Hematopoietic multipotent progenitor cell treated with erythropoietin and hydrocortisone succinate and interleukin-3 and kit ligand, for 4 days (in vitro differentiated cells): ENCODE data around the gene CHMP3.
A peak's percentile ranks its signal among the peaks of the same experiment; 100 is the strongest.
"Not testable (repeated sequence)": the region's sequence is repeated elsewhere in the genome, so short reads cannot be mapped to it uniquely, and the experiment has no call there.

Source experiments
- DNase-seq: peaks from one replicate; pipeline ENCODE4 v3.0.0-alpha.2; 2015

CHMP3 gene

DNA sequence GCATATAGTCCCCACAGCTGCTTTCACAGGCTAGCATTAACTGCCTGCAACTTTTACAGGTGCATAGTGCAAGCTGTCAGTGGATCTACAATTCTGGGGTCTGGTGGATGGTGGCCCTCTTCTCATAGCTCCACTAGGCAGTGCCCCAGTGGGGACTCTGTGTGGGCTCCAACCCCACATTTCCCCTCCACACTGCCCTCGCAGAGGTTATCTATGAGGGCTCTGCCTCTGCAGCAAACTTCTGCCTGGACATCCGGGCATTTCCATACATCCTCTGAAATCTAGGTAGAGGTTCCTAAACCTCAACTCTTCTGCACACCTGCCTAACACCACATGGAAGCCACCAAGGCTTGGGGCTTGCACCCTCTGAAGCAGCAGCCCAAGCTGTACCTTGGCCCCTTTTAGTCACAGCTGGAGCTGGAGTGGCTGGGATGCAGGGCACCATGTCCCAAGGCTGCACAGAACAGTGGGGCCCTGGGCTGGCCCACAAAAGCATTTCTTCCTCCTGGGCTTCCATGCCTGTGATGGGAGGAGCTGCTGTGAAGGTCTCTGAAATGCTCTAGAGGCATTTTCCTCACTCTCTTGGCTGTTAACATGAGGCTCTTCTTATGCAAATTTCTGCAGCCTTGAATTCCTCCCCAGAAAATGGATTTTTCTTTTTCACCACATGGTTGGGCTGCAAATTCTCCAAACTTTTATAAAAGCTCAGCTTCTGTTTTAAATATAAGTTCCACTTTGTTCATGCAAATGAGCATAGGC lies 62.7 kb downstream of the CHMP3 start:
- peak; percentile 11 for DNase-seq

- DNase-seq, result no peak
Measured at GRCh38 chr2:86499326-86499725, 63.9 kb downstream of the CHMP3 start.

DNA sequence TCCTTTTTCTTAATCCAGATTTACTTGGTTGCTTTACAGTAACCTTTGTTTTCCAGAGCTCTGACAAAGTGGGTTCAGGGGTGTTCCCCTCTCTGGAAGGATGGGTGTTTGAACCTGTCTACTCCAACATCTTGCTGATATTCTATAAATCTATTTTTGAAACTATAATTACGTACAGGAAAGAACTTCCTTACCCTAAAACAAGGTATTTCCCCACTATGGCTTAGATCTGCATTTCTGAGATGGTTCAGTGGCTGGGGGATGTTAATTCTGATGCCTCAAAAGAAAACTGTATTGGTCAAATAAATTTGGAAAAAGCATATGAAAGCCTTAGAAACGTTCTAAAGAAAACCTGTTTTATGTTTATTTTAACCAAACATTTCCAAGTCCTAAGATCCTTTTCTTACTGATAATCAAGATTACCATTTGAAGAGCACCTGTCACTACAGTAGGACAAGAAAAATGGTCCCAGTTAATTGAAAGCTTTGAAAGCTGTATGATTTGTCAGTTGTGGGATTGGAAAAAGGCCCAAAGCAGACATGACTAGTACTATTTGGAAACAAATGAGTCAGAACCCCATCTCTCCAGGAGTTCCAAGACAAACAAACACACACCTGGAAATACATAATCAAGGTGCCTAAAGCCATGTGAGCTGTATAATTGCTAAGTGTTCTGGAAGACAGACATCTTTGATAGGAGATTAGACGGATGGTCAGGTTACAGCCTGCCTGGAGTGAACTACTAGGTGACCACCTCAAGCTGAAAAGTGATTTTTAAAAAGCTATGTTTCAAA lies 64.6 kb downstream of the CHMP3 start:
- no peak for DNase-seq

DNA sequence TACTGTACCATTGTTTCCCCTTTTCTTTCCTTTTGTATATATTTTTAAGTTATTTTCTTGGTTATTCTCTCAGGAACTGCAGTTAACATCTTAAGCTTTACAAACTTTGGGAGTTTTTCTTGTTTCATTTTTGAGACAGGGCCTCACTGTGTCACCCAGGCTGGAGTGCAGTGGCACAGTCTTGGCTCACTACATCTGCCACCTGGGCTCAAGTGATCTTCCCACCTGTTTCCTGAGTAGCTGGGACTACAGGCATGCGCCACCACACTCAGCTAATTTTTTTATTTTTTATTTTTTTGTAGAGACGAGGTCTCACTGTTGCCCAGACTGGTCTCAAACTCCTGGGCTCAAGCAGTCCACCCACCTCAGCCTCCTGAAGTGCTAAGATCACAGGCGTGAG lies 66.9 kb downstream of the CHMP3 start:
- not testable (repeated sequence) for DNase-seq

DNA sequence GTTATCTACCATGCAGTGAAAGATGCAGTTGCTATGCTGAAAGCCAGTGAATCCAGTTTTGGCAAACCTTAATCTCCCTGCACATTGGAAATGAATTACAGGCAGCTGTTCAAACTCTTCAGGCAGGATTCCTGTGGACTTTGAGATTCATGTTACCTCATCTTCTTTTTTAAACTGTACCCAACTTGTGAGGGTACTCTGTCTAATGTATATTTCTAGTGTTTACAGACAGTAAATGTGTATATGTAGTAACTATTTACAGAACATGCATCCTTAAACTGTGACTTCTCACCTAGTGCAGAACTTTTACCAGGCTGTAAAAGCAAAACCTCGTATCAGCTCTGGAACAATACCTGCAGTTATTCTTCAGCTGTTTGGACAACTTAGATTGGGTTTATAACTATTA lies 71.2 kb downstream of the CHMP3 start:
- no peak for DNase-seq

- DNase-seq, result no peak
Measured at GRCh38 chr2:86491088-86491487, 72.2 kb downstream of the CHMP3 start.

DNA sequence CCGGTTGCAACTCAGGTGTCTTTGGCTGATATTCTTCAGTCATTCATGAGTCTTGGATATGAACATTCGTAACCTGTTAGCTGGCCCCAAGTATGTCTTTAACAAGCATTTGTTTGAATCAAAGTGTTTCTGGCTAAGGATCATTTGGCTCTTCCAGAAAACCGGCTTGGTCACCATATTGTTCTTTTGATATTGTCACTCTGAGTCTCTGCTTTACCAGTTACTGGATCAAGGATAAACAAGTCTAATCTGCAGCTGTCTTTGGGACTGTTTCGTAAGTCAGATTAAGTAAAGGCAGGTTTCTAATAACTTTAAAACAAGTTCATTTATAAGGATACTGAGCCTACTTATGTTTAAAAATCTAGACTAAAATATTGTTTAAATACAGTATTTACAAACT lies 73.0 kb downstream of the CHMP3 start:
- DNase-seq, result no peak

- DNase-seq, result no peak
Measured at GRCh38 chr2:86489542-86489941, 73.7 kb downstream of the CHMP3 start.

DNA sequence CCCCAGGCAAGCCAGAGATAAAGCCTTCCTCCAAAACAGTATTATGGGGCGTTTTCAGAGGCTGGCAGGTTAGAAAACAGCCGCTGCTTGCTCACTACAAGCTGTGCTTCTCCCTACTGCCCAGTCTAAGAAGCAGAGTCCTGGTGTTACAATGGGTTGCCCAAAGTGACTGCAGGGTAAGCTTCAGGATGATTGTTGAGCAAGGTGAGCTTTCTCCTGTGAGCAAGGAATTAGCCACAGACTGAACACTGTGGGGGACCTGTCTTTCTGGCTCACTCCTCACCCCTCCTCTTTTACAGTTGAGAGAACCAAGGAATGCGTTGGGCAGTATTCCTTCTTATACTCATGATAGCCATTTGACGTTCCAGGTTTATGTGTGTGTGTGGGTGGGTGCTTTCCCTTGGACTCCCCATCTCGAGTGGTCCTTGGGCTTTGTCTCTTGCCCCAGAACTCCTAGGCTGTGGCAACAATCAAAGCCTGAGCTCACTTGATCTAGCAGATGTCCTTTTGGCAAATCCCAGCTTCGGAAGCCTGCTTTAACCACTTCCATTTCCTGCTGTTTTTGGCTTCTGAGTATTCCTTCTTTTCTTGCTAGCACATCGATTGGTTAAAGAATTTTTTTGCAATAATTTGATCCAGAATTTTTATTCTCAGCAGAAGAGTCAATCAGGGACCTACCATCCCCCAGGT lies 74.5 kb downstream of the CHMP3 start:
- no peak for DNase-seq

- DNase-seq, result peak; percentile 16
Measured at GRCh38 chr2:86487062-86487461, 76.2 kb downstream of the CHMP3 start.

DNA sequence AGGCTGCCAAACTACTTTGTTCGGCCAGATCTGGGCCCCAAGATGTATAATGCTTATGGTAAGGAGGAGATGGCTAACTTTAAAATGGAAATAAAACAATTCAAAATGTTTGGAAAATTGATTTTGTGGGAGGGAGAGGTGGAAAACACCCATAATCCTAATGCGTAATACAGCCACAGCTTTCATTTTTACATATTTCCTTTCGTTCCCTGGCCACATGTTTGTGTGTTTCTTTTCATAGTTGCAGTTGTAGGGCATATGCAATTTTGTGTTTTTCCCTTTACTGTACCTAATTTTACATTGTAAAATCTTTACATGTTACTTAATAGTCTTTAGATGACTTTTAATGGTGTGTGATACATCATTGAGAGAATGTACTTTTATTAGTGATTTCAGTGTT lies 77.4 kb downstream of the CHMP3 start:
- no peak for DNase-seq

DNA sequence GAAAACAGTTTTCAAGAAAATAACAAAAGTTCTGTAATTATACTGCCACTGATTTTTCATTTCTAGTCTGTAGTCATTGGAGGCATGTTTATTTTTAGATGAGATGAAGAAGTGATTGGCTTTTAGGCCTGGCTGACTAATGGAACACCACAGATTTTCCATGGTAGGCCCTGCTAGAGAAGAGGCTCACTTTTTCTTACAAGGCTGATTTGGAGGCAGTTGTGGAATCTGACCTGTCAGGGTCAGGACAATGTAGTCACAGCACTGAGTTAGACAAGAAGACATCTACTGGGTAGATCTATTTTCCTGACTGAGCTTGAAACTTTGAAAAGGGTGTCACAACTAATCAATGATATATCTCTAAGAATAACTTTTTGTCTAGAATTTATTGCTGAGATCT lies 78.1 kb downstream of the CHMP3 start:
- DNase-seq, result no peak

DNA sequence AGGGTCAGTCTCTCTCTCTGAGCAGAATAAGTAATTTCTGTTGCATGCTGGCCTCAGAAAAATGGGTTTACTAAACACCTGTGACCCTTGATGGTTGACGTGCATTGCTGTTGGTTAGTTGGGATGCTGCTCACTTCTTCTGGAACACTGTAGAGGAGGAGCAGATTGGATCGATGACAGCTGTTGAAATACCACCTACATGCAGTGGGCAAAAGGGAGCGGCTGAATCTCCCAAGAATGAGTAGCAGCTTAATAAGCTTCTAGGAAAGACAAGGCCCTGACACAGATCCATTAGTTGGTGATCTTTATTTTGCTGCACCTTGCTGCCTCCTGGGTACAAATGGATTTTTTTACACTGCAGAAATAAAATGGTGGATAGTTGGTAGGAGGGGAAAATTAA lies 78.9 kb downstream of the CHMP3 start:
- DNase-seq, result no peak

DNA sequence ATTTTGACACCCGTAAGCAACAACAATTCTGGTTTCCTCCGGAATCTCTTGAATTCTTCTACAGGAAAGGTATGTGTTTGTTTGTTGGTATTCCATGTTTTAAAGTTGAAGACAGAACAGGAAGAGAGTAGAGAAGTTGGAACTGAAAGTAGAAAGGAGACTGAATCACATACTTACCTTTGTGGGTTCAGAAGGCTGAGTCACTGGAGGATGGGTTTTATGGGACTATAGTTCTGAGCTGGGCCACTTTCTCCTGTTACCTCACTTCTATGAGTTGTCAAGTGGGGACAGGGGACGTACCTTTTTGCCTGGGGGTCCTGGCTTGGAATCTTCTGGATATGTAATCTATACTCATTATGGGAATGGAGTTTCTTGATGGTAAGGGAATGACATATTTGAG lies 81.2 kb downstream of the CHMP3 start:
- no peak for DNase-seq

DNA sequence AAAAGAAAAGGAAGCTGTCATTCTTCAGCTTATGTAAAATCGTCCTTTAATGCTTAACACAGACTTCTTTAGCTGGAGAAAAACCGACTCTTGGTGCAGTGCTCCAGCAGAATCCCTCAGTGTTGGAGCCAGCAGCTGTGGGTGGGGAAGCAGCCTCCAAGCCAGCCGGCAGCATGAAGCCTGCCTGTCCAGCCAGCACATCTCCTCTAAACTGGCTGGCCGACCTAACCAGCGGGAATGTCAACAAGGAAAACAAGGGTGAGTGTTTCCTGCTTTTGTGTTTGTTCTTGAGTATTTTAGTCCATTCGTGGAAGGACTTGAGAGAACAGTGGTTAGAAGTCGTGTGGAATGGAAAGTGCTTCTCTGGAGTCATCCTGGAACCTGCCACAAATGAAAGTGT lies 83.1 kb downstream of the CHMP3 start:
- DNase-seq, result no peak

- no peak for DNase-seq
Measured at GRCh38 chr2:86477349-86477748, 85.9 kb downstream of the CHMP3 start.

- no peak for DNase-seq
Measured at GRCh38 chr2:86476918-86477317, 86.3 kb downstream of the CHMP3 start.

- DNase-seq, result no peak
Measured at GRCh38 chr2:86476092-86476491, 87.2 kb downstream of the CHMP3 start.

- no peak for DNase-seq
Measured at GRCh38 chr2:86471637-86472036, 91.6 kb downstream of the CHMP3 start.

DNA sequence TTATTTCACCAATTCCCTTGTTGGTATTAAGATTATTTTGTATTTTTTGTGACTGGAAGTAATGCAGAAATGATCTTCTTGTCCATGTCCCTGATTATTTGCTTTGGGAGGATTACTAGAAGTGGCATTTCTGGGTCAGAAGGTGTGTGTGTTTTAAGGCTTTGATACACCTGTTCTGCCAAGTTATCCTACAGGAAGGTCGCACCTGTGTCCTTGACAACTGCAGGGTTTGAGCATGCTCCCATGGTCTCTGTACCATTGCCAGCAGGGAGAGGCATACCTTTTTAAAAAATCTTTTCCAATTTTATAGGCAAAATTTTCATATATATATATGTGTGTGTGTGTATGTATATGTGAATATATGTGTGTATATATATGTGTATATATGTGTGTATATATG lies 92.4 kb downstream of the CHMP3 start:
- no peak for DNase-seq

GRCh38 chr2:86468162-86469033 lies 94.8 kb downstream of the CHMP3 start:
- DNase-seq, result no peak

- DNase-seq, result no peak
Measured at GRCh38 chr2:86466306-86466705, 96.9 kb downstream of the CHMP3 start.

DNA sequence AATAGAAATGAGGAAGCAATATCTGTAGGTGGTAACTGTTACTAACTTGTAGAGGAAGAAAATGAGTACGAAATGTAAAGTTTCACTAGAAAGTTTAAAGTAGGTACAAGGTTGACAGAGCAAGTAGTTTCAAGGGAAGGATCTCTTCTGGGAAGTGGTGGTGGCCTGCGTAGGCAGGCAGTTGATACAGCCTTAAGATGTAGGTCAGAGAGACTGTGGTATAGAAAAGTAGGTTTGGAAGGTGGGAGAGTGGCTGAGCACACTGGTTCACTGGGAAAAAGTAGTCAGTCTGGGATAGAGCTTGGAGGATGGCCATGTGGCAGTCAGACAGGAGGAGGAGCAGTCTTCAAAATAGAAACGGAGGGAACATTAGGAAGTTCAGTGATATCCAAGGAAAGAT lies 98.6 kb downstream of the CHMP3 start:
- DNase-seq, result no peak
